Uterus (tissue), 2 donors: Measurements from ENCODE around the gene AKAP7.

Source experiments
- POLR2A ChIP-seq, 2 donors: fragments of 450-650 bp; IDR thresholded peaks; one replicate each; pipeline ENCODE4 v1.6.1; 2016; ENCODE audit warnings: antibody characterized with exemption in 2 of 2, mild to moderate bottlenecking in 1 of 2, moderate library complexity in 1 of 2
- TF ChIP-seq, protein P1 (sequence below), 4 experiments: fragments of 200-600 bp in 2 of 4; fragments of 450-650 bp in 2 of 4; sonication (generic) in 2 of 4; IDR thresholded peaks; one replicate each; pipeline ENCODE4 v1.5.1; 2016 to 2019; ENCODE audit warnings: antibody characterized with exemption in 4 of 4, mild to moderate bottlenecking in 2 of 4, moderate library complexity in 1 of 4

DNA sequence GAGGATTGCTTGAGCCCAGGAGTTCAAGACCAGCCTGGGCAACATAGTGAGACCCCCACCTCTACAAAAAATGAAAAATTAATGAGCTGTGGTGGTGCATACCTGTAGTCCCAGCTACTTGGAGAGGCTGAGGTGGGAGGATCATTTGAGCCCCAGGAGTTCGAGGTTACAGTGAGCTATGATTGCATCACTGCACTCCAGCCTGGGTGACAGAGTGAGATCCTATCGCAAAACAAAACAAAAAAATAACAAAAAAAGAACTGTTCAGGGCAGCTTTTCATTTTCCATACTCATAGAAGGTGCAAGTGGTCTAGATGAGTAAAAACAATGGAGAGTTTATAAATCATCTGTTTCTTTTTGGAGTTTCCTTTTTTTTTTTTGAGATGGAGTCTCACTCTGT is 21.1 kb downstream of the AKAP7 start:
- TF ChIP-seq, protein P1, sequence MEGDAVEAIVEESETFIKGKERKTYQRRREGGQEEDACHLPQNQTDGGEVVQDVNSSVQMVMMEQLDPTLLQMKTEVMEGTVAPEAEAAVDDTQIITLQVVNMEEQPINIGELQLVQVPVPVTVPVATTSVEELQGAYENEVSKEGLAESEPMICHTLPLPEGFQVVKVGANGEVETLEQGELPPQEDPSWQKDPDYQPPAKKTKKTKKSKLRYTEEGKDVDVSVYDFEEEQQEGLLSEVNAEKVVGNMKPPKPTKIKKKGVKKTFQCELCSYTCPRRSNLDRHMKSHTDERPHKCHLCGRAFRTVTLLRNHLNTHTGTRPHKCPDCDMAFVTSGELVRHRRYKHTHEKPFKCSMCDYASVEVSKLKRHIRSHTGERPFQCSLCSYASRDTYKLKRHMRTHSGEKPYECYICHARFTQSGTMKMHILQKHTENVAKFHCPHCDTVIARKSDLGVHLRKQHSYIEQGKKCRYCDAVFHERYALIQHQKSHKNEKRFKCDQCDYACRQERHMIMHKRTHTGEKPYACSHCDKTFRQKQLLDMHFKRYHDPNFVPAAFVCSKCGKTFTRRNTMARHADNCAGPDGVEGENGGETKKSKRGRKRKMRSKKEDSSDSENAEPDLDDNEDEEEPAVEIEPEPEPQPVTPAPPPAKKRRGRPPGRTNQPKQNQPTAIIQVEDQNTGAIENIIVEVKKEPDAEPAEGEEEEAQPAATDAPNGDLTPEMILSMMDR (IDR thresholded peaks at IDR 0.05): no peak
- no peak for TF ChIP-seq POLR2A (IDR thresholded peaks at IDR 0.05)
